ENCODE data around the gene RAG2.
A peak's percentile ranks its signal among the peaks of the same experiment; 100 is the strongest.
"Not testable (repeated sequence)": the region's sequence is repeated elsewhere in the genome, so short reads cannot be mapped to it uniquely, and the experiment has no call there.

The RAG2 gene

GRCh38 chr11:36596880-36597279 lies 1.2 kb downstream of the RAG2 start:
- DNase-seq: no peak

DNA sequence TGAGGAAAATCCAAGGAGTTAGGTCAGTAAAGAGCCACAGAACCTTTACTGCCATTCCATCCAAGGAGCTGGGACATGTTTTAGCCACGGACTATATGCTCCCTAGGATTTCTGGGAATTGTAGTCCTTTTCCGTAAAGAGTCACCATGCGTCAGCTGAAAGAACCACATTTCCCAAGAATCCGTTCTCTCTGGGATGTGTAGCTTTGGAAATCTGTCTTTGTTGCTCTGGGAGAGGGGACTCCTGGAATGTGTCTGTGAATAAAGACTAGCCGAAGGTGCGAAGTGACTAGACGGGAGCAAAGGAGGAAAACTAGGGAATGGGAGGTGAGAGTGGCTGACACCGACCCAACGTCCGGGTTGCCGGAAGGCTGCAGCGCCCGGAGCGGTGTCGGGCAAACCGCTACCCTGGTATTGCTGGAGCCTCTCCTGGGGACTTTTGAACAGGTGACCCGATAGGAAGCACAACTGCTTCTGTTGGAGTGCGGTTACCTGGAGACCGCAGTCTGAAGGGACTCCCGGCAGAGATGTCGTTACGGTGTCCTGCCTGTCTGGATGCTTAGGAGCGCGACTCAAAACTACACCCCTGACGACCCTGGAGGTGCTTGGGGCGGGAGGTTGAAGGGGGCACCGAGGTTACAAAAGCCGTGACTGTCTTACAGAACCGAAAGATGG lies 3.6 kb downstream of the RAG2 start, which contains the start of gene IFTAP:
IFTAP (plus strand) TSS at position 187 of the 674 bp plus-strand sequence. CDS start 15,602 bp downstream, outside the sequence.
- DNase-seq: peak; percentile 29

- DNase-seq: no peak
These were observed 6.6 kb downstream of the RAG2 start for GRCh38 chr11:36591433-36591832.

GRCh38 chr11:36590513-36590912 lies 7.5 kb downstream of the RAG2 start:
- DNase-seq: no peak

DNA sequence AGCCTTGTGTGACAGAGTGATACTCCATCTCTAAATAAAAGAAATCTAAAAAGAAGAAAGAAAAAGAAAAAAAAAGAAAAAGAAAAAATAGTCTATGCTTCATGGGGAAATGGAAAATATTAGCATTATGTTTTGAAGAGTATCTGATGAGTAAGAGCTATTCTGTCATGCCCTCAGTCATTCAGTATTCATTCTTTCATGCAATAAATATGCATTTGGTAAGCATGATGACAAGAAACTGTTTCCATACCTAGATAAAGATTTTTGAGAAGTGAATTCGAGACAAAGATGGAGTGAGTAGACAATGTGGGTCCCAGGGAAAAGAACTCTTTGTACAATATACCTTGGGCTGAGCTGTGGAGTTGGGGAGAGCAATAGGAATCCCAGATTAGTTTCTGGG lies 9.9 kb downstream of the RAG2 start:
- DNase-seq: no peak

DNA sequence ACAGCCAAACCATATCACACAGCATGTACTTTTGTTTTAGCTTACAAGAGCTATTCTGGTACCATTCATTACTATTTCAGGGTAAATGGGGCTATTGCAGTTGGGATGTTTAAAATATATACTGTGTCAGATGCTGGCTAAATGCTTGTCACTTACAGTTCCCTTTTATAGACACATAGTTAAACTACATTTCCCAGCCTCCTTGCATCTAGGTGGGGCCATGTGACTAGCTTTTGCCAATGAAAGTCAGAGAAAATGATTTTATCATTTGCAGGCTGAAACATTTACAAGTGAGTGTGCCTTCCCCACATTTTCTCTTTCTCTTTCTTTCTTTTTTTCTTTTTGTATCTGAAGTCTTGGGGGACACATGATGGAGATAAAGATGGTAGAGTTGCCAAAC lies 11.5 kb downstream of the RAG2 start:
- no peak for DNase-seq

GRCh38 chr11:36583667-36584066 lies 14.4 kb downstream of the RAG2 start:
- no peak for DNase-seq

DNA sequence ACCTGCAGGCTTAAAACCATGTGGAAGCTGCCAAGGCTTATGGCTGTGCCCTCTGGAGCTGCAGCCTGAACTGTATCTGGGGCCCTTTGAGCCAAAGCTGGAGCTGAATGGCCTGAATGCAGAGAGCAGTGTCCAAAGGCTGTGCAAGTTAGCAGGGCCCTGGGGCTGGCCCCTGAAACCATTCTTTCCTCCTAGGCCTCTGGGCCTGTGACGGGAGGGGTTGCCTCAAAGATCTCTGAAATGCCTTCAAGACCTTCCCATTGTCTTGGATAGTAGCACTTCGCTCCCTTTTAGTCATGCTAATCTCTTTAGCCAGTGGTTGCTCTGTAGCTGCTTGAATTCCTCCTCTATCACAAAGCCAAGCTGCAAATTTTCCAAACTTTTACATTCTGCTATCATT lies 16.5 kb downstream of the RAG2 start:
- no peak for DNase-seq

DNA sequence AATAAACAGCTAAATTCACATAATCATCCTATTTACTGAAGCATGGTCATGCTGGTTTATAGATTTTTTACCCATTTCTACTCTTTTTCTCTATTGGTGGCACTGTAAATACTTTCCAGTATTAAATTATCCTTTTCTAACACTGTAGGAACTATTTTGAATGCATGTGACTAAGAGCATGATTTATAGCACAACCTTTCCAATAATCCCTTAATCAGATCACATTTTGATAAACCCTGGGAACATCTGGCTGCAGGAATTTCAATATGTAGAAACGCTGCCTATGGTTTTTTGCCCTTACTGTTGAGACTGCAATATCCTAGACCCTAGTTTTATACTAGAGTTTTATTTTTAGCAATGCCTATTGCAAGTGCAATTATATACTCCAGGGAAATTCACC lies 19.6 kb downstream of the RAG2 start:
- DNase-seq: no peak

DNA sequence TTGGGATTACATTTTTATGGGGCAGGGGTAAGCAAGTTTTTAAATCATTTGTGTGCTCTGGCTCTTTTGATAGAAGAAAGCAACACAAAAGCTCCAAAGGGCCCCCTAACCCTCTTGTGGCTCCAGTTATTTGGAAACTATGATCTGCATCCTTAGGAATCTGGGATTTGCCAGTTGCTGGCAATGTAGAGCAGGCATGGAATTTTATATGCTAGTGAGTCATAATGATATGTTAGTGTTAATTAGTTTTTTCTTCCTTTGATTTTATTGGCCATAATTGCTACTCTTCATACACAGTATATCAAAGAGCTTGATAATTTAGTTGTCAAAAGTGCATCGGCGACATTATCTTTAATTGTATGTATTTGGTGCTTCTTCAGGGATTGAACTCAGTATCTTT lies 20.2 kb downstream of the RAG2 start:
- no peak for DNase-seq

GRCh38 chr11:36577373-36577772 lies 20.7 kb downstream of the RAG2 start:
- DNase-seq: no peak

DNA sequence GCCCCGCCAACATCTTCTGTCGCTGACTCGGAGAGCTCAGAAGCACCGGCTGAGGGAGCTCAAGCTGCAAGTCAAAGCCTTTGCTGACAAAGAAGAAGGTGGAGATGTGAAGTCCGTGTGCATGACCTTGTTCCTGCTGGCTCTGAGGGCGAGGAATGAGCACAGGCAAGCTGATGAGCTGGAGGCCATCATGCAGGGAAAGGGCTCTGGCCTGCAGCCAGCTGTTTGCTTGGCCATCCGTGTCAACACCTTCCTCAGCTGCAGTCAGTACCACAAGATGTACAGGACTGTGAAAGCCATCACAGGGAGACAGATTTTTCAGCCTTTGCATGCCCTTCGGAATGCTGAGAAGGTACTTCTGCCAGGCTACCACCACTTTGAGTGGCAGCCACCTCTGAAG lies 23.6 kb downstream of the RAG2 start:
- DNase-seq: no peak

- DNase-seq: no peak
These were observed 28.9 kb downstream of the RAG2 start for GRCh38 chr11:36569095-36569494.

DNA sequence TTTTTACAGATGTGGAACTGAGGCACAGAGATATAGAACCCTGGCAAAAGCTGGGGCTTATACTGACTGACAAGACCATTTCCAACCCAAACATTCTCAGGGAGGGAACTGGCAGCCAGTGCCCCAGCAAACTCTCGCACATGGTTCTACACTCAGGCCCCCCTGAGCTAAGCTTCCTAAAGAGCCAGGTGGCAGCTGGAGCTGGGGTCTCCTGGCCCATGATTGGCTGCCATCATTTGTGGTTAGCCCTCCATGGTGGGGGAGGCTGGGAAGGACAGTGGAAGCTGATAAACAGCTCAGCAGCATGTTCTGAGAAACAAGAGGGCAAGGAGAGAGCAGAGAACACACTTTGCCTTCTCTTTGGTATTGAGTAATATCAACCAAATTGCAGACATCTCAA lies 30.3 kb downstream of the RAG2 start, which contains the start of gene RAG1:
RAG1 (plus strand) TSS at position 314 of the 400 bp plus-strand sequence. CDS start 5,298 bp downstream, outside the sequence.
- DNase-seq: no peak

DNA sequence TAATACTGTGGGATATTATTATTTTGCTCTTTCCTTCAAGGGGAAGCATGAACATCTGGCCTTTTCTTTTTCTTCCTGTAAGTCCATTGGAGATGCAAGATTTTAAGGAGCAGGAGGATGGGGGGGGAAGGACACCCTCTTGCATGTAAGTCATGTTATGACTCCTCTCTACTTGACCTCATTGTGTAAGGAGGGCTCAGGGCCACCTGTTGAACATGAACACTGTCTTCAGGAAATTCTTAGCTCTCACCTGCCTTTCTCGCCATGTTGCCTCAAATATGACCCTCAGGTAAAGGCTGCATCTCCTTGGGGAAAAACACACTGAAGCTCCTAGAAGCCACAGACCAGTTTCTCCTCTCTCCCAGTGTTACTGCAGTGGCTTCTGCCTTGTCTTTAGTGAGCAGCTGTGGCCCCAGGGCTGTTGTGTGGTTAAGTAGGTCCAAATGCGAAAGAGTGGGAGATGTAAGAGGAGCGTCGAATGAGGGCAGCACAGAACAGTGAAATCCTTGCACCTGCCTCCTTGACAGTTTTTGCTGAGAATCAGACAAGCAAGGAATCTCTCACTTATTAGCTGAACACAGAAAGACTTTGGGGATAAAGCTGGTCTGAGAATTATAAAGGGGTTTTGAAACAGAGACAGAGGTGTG lies 31.5 kb downstream of the RAG2 start:
- no peak for DNase-seq

GRCh38 chr11:36565031-36565610 lies 32.9 kb downstream of the RAG2 start:
- DNase-seq: no peak

DNA sequence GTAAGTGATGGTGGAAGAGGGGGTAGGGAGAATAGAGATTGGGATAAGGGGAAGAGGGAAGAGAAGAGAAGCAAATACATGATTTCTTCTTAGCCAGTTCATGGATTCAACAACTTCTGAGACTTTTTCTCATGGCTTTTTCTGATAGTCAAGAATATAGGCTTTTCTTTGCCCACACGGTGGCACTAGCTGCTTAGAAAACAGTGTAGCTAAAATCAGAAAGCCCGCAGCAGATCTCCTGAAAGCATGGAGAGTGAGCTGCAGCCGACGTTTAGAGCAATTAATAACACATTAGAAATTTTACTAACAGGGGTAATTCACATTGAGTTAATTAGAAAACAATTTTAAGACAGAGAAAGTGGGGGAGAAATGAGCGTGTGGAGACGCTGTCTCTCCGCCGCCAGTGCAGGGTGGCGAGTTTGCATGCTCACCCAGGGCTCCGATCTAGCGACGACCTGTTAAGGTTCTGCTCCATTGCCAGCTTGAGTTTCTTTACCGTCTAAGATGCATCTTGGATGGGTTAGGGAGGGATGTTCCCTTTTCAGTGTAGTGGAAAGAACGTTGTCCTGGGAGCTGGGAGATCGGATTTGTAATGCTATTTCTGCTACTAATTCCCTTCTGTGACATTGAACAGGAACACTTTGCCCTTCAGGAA lies 33.5 kb downstream of the RAG2 start:
- peak; percentile 18 for DNase-seq

DNA sequence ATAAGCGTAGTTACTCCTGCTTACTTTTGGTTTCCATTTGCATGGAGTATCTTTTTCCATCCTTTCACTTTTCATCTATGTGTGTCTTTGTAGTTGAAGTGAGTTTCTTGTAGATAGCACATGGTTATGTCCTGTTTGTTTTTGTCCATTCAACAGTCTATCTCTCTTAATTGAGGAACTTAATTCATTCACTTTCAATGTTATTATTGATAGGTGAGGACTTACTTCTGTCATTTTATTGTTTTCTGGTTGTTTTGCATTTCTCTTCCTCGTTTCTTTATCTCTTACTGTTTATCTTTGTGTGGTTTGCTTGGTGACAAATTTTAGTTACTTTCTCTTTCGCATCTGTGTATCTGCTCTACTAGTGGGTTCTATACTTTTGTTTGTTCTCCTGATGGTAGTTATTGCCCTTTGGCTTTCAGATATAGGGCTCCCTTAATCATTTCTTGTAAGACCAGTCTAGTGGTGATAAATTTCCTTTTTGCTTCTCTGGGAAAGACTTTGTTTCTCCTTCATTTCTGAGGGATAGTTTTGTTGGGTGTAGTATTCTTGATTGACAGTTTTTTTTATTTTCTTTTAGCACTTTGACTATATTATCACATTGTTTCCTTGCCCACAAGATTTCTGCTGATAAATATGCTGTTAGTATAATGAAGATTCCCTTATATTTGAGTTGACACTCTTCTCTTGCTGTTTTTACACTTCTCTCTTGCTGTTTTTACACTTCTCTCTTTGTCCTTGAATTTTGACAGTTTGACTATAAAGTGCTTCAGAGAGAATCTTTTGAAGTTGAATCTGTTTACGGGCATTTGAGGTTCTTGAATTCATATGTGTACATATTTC lies 39.2 kb downstream of the RAG2 start:
- DNase-seq: no peak

GRCh38 chr11:36557991-36558390 lies 40.0 kb downstream of the RAG2 start:
- DNase-seq: no peak

GRCh38 chr11:36557390-36557789 lies 40.6 kb downstream of the RAG2 start:
- DNase-seq: not testable (repeated sequence)

- no peak for DNase-seq
These were observed 47.5 kb downstream of the RAG2 start for GRCh38 chr11:36550385-36551115.

Measured in NCI-H1436 (cell line).